Smooth muscle cell (in vitro differentiated cells): ENCODE results near the gene ETV6. TPM values are rescaled to one million over a fixed set of nuclear protein-coding genes. Genes with fewer than 3 reads are reported as not detected.

Experiments used
- DNase-seq: peaks from one replicate; lab custom pipeline; 2025; ENCODE audit not compliant: unreplicated experiment; lab: John Stamatoyannopoulos, UW
- H2AFZ ChIP-seq: fragments of 200-600 bp; sonication (generic); 2 replicates; pipeline ENCODE4 v1.6.0; 2016; ENCODE audit warnings: antibody characterized with exemption, low read depth, mild to moderate bottlenecking
- H3F3A ChIP-seq: fragments of 200-600 bp; sonication (generic); 2 replicates; pipeline ENCODE4 v1.6.0; 2017; ENCODE audit warnings: antibody characterized with exemption, low read depth
- H3K27ac ChIP-seq: fragments of 200-600 bp; sonication (generic); 2 replicates; pipeline ENCODE4 v1.5.1; 2016; ENCODE audit warnings: low read depth, mild to moderate bottlenecking
- H3K27me3 ChIP-seq: fragments of 200-600 bp; sonication (generic); 2 replicates; pipeline ENCODE4 v1.6.1; 2016; ENCODE audit warnings: low read depth, mild to moderate bottlenecking
- H3K36me3 ChIP-seq: fragments of 200-600 bp; sonication (generic); 2 replicates; pipeline ENCODE4 v1.5.1; 2016; ENCODE audit warnings: low read depth
- H3K4me1 ChIP-seq: fragments of 200-600 bp; sonication (generic); 2 replicates; pipeline ENCODE4 v1.5.1; 2016; ENCODE audit warnings: low read depth
- H3K4me2 ChIP-seq: fragments of 200-600 bp; sonication (generic); 2 replicates; pipeline ENCODE4 v1.6.0; 2016; ENCODE audit warnings: mild to moderate bottlenecking
- H3K4me3 ChIP-seq: fragments of 200-600 bp; sonication (generic); 2 replicates; pipeline ENCODE4 v1.5.1; 2016; ENCODE audit warnings: mild to moderate bottlenecking
- H3K79me2 ChIP-seq: fragments of 200-600 bp; sonication (generic); 2 replicates; pipeline ENCODE4 v1.6.0; 2016; ENCODE audit warnings: low read depth, mild to moderate bottlenecking
- H3K9ac ChIP-seq: fragments of 200-600 bp; sonication (generic); 2 replicates; pipeline ENCODE4 v1.6.0; 2016; ENCODE audit warnings: low read depth
- H3K9me3 ChIP-seq: fragments of 200-600 bp; sonication (generic); replicated peaks from 2 replicates; pipeline ENCODE4 v1.5.1; 2016; ENCODE audit warnings: low read depth
- H4K20me1 ChIP-seq: fragments of 200-600 bp; sonication (generic); 2 replicates; pipeline ENCODE4 v1.6.0; 2016; ENCODE audit warnings: low read depth
- CTCF ChIP-seq: fragments of 200-600 bp; sonication (generic); IDR thresholded peaks from 2 replicates; pipeline ENCODE4 v1.5.1; 2017; ENCODE audit warnings: borderline replicate concordance, mild to moderate bottlenecking, antibody characterized with exemption; ENCODE audit not compliant: insufficient read depth, poor library complexity, severe bottlenecking
- WGBS: methylation state at CpG from one replicate; pipeline ENCODE4 v1.1.7; 2016; ENCODE audit warnings: low lambda C conversion rate; 5-methylcytosine and 5-hydroxymethylcytosine counted together
- polyA plus RNA-seq: library from polyadenylated mRNA; unstranded; fragments of >200 nt; fragmentation: Nextera tagmentation; extraction: Ambion mirVana; gene quantifications from 2 replicates; pipeline ENCODE4 v1.2.1, GENCODE V29; 2016
- total RNA-seq: library from RNA; depleted of rRNA; stranded (reverse); fragments of >200 nt; gene quantifications from 2 replicates; pipeline ENCODE4 v1.2.3, GENCODE V29; 2014

ETV6 gene
- total and polyA plus RNA-seq, 2 experiments from 2014 or later, result 11.5 to 23.8 TPM

DNA sequence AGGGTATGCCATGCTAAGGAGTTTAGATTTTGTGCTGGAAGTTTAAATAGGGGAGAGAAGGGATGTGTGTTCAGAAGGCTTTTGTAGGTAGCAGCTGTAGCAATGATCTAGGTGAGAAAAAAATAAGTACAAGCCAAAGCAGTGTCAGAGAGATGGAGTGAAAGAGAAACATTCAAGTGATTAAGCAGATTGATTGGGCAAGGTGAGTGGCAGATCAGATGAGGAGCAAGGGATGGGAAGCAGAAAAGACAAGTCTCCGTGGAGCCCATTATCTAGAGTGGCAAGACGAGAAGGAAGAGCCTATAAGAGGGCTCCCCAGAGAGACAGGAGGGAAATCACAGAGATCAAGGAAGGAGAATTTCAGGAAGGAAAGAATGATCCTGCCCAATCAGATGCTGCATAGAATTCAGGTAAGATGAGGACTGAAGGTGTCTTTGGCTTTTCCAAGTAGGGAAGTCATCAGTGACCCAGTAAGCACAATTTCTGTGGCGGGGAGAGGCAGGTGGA, 133.5 kb downstream of the ETV6 start:
- Histone ChIP-seq H3K27ac (no peak overlapping the region), H3K4me2 (no peak overlapping the region), H4K20me1 (peaks cover 25% of the 10 kb centered on the region), H3K36me3 (no peaks in the 10 kb centered on the region), H3K27me3 (no peaks in the 10 kb centered on the region), H3K4me1 (peaks cover 30% of the 10 kb centered on the region), H3F3A (peaks cover 5% of the 10 kb centered on the region), H3K4me3 (no peak overlapping the region), H3K79me2 (peaks cover 82% of the 10 kb centered on the region), H2AFZ (no peak overlapping the region), H3K9ac (no peak overlapping the region), H3K9me3 (no peaks in the 10 kb centered on the region)
- TF ChIP-seq CTCF, result no peak
- no peak for DNase-seq
- WGBS, result 92% methylated on average over 3 of the region's 3 CpGs

DNA sequence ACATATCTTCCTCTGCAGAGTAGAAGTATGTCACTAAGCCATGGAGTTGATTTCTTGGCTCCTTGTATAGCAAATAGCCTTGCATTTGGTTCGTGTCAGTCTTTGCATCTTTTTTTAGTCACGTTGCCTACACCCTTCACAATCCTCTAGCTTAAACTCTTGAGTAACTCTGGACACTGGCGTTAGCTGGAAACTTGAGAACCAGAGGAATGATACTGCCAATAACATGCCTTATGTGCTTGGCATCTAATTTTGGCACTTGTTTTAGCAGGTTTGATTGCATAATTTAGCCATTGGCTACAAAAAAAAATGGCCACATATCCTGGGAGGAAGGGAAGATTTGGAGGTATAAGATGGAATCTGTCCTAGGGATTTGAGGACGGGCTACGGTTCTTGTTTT, 136.2 kb downstream of the ETV6 start:
- Histone ChIP-seq H4K20me1 (peaks cover 29% of the 10 kb centered on the region), H3K27ac (no peak overlapping the region), H2AFZ (no peak overlapping the region), H3K27me3 (no peaks in the 10 kb centered on the region), H3K9ac (no peak overlapping the region), H3F3A (peaks cover 5% of the 10 kb centered on the region), H3K36me3 (no peaks in the 10 kb centered on the region), H3K4me3 (no peak overlapping the region), H3K79me2 (peaks cover 90% of the 10 kb centered on the region), H3K4me1 (peaks cover 16% of the 10 kb centered on the region), H3K9me3 (no peaks in the 10 kb centered on the region), H3K4me2 (no peak overlapping the region)
- 74% methylated on average over 5 of the region's 5 CpGs for WGBS
- no peak for TF ChIP-seq CTCF
- DNase-seq, result no peak

DNA sequence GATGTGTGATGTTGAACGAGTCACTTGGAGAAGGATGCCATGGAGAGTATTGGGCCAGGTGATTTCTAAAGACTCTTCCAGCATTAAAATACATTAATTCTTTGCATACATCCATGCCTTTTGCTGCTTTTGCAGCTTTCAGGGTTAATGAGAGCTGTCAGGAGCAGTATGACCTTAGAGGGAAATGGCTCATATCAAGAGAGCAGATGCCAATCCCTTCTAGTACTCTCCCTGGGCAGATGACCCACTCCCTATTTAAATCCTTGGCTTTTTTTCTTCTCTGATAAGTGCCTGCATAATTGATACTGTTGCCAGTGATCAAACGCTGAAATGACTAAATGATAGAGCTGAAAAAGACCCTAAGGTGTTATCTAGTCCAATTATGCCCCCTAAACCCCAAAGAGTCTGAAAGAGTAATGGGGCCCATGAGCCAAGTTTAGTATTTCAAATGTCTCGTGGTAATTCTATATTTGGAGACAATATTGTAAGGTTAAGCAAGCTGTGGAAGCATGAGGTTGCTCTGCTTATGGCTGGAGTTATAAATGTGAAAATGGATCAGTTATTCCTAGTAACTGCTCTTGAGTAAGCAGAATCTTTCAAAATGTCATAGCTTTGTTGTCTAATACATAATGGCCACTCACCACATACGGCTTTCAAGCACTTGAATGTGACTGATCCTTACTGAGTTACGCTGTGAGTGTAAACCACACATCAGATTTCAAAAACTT, 137.3 kb downstream of the ETV6 start:
- Histone ChIP-seq H3K4me1 (peaks cover 16% of the 10 kb centered on the region), H3K4me2 (no peak overlapping the region), H3K4me3 (no peak overlapping the region), H3K79me2 (peaks cover 90% of the 10 kb centered on the region), H4K20me1 (peaks cover 29% of the 10 kb centered on the region), H3K9me3 (no peaks in the 10 kb centered on the region), H3K9ac (no peak overlapping the region), H3K27me3 (no peaks in the 10 kb centered on the region), H3K36me3 (no peaks in the 10 kb centered on the region), H2AFZ (no peak overlapping the region), H3F3A (peaks cover 5% of the 10 kb centered on the region), H3K27ac (no peak overlapping the region)
- TF ChIP-seq CTCF, result no peak
- DNase-seq, result no peak
- WGBS, result 93% methylated on average over 5 of the region's 5 CpGs

GRCh38 chr12:11787437-11787836, 138.0 kb downstream of the ETV6 start:
- H3K4me3 ChIP-seq, result no peak overlapping the region
- no peak overlapping the region for H3K27ac ChIP-seq
- H3K36me3 ChIP-seq, result no peaks in the 10 kb centered on the region
- no peak overlapping the region for H3K4me2 ChIP-seq
- WGBS, result 95% methylated on average over 1 of the region's 1 CpG
- H3K4me1 ChIP-seq, result peaks cover 16% of the 10 kb centered on the region
- peaks cover 29% of the 10 kb centered on the region for H4K20me1 ChIP-seq
- no peak overlapping the region for H2AFZ ChIP-seq
- DNase-seq, result no peak
- no peak overlapping the region for H3K9ac ChIP-seq
- H3K27me3 ChIP-seq, result no peaks in the 10 kb centered on the region
- H3K9me3 ChIP-seq, result no peaks in the 10 kb centered on the region
- H3K79me2 ChIP-seq, result peaks cover 90% of the 10 kb centered on the region
- H3F3A ChIP-seq, result peaks cover 5% of the 10 kb centered on the region
- no peak for TF ChIP-seq CTCF
